Dendritic cell treated with granulocyte-macrophage colony-stimulating factor and Interleukin-4, amounts not matched to agents 40 ng/mL and 50 ng/mL, for 4 days (primary cell): Measurements from ENCODE around the gene ALOX12.
A peak's percentile ranks its signal among the peaks of the same experiment; 100 is the strongest.

Experiments
- H3K27ac Mint-ChIP-seq: one replicate; pipeline ENCODE4 v1.8.0; 2022; ENCODE audit warnings: mild to moderate bottlenecking, mixed read lengths
- H3K27me3 Mint-ChIP-seq: one replicate; pipeline ENCODE4 v1.8.0; 2022; ENCODE audit warnings: mild to moderate bottlenecking, mixed read lengths
- H3K36me3 Mint-ChIP-seq: one replicate; pipeline ENCODE4 v1.8.0; 2022; ENCODE audit warnings: low read depth, mixed read lengths
- H3K4me1 Mint-ChIP-seq: one replicate; pipeline ENCODE4 v1.8.0; 2022; ENCODE audit warnings: low read depth, mixed read lengths
- H3K4me3 Mint-ChIP-seq: one replicate; pipeline ENCODE4 v1.8.0; 2022; ENCODE audit warnings: mild to moderate bottlenecking, moderate library complexity, mixed read lengths
- H3K9me3 Mint-ChIP-seq: one replicate; pipeline ENCODE4 v1.8.0; 2022; ENCODE audit warnings: mixed read lengths
- intact Hi-C: fragments of 100-400 bp; cut with micrococcal nuclease; formaldehyde crosslinking; loops from one replicate; pipeline ENCODE4 v1.15.0; 2022

The ALOX12 gene

DNA sequence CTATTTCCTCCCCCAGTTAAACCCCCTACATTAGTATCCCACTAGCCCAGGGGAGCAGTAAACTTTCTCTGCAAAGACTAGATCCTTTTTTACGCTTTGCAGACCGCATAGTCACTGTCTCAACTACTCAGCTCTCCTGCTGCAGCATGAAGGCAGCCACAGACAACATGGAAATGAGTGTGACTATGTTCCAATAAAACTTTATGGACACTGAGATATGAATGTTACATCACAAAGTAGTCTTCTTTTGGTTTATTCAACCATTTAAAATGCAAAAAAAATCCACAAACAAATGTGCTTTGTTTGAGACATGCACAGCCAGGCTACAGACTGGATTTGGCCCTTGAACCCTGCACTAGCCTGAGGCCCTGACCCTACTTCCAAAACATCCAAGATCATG lies 14.7 kb downstream of the ALOX12 start:
- Mint-ChIP-seq H3K4me3 (peak overlapping the region; percentile 94), H3K36me3 (peaks cover 89% of the 10 kb centered on the region), H3K9me3 (no peaks in the 10 kb centered on the region), H3K4me1 (peaks cover 61% of the 10 kb centered on the region), H3K27ac (peak overlapping the region; percentile 100), H3K27me3 (no peaks in the 10 kb centered on the region)
- intact Hi-C loops: loop anchor here (10.0 kb wide), 1 partner anchor 366 kb away; the partner anchor contains the start of genes KIAA0753 and TXNDC17

- H3K27ac Mint-ChIP-seq: peak overlapping the region; percentile 100
Observed at GRCh38 chr17:7011415-7011814, 15.6 kb downstream of the ALOX12 start.

GRCh38 chr17:7011942-7012254 lies 16.0 kb downstream of the ALOX12 start:
- no peaks in the 10 kb centered on the region for H3K9me3 Mint-ChIP-seq
- intact Hi-C loops: loop anchor here (10.0 kb wide), 1 partner anchor 367 kb away; the partner anchor contains the start of genes KIAA0753 and TXNDC17
- H3K27me3 Mint-ChIP-seq: no peaks in the 10 kb centered on the region
- peaks cover 64% of the 10 kb centered on the region for H3K4me1 Mint-ChIP-seq
- peak overlapping the region; percentile 100 for H3K27ac Mint-ChIP-seq
- peak overlapping the region; percentile 94 for H3K4me3 Mint-ChIP-seq
- peaks cover 82% of the 10 kb centered on the region for H3K36me3 Mint-ChIP-seq

More at GRCh38 chr17:7011415-7011814, 15.6 kb downstream of the ALOX12 start:
- intact Hi-C loops: loop anchor here (10.0 kb wide), 1 partner anchor 367 kb away; the partner anchor contains the start of genes KIAA0753 and TXNDC17
- Mint-ChIP-seq H3K4me3 (peak overlapping the region; percentile 94), H3K36me3 (peaks cover 82% of the 10 kb centered on the region), H3K4me1 (peaks cover 64% of the 10 kb centered on the region), H3K27me3 (no peaks in the 10 kb centered on the region), H3K9me3 (no peaks in the 10 kb centered on the region)

DNA sequence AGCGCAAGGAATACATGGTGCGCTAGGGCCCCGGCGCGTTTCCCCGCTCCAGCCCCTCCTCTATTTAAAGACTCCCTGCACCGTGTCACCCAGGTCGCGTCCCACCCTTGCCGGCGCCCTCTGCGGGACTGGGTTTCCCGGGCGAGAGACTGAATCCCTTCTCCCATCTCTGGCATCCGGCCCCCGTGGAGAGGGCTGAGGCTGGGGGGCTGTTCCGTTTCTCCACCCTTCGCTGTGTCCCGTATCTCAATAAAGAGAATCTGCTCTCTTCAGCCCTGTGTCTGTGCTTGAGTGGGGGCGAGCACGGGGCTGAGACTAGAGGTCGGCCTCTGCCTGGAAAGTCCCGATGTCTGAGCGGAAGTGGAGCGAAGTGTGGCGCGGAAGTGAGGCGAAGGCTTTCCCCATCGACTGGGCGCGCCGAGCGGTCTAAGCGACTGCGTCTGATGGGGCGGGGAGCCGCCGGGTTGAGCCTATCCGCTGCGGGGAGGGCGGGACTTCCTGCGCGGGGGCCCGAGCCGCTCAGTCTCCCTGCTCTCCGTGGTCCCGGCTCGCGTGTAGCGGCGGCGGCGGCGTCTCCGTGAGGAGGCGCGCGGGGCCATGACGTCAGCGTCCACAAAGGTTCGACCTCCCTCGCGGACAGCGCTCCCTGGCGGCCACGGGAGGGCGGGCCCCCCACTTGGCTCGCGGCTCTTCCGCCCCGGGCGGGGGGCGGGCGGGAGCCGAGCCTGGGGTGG lies 18.6 kb downstream of the ALOX12 start:
- peak overlapping the region; percentile 94 for H3K4me3 Mint-ChIP-seq
- H3K27ac Mint-ChIP-seq: peak overlapping the region; percentile 100
- H3K4me1 Mint-ChIP-seq: peaks cover 66% of the 10 kb centered on the region
- intact Hi-C loops: loop anchor here (10.0 kb wide), 1 partner anchor 370 kb away; the partner anchor contains the start of genes KIAA0753 and TXNDC17
- H3K9me3 Mint-ChIP-seq: no peaks in the 10 kb centered on the region
- H3K27me3 Mint-ChIP-seq: peaks cover 12% of the 10 kb centered on the region
- H3K36me3 Mint-ChIP-seq: peaks cover 71% of the 10 kb centered on the region

DNA sequence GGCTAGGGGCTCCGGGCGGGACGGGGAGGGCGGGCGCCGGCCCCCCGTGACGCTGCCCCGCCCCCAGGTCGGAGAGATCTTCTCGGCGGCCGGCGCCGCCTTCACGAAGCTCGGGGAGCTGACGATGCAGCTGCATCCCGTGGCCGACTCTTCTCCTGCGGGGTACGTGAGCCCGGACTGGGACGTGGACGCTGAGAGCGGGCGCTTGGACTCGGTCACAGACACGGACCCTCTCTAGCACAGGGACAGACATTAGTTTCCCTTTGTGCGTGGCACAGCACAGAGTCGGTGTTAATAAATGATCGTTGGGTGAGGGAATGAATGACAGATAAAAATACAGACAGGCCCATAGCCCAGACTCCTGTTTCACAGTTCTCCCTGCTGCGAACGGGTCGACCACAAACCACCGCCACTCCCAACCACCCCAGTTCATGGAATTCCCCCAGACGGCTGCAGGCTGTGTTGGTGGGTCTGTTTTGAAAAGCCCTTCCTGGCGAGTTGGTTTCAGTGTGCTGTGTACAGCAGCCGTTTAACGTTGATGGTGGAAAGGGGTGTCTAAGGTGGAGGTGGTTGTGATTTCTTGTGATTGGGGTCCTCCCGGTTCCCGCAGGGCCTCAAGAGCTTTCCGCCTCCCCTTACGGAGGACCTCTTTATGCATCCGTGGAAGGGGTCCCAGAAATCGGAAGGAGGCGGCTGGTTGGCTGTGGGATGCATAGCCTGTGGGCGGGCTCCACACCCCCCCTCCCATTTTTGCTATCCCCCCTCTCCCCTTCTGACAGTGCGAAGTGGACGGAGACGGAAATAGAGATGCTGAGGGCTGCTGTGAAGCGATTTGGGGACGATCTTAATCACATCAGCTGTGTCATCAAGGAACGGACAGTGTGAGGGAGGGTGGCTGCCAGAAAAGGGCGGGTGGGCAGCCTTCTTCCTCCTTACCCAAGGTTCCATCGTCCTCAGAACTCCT lies 19.4 kb downstream of the ALOX12 start:
- Mint-ChIP-seq H3K4me3 (peak overlapping the region; percentile 94), H3K4me1 (peaks cover 63% of the 10 kb centered on the region), H3K36me3 (peaks cover 63% of the 10 kb centered on the region), H3K27me3 (peaks cover 19% of the 10 kb centered on the region), H3K9me3 (no peaks in the 10 kb centered on the region), H3K27ac (peak overlapping the region; percentile 100)
- intact Hi-C loops: loop anchor here (10.0 kb wide), 1 partner anchor 370 kb away; the partner anchor contains the start of genes KIAA0753 and TXNDC17

DNA sequence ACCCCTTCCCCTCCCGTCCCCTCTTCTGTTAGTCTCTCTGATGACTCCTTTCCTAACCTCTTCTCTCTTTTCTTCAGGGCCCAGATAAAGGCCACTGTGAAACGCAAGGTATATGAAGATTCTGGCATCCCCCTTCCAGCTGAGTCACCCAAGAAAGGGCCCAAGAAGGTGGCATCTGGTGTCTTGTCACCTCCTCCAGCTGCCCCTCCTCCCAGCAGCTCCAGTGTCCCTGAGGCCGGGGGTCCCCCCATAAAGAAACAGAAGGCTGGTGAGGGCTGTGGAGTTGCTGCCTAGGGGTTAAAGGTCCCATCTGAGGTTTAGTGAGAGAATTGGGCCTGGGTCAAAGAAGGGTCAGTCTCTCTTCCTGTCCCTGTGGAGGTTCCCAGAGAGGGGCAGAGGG lies 20.6 kb downstream of the ALOX12 start:
- Mint-ChIP-seq H3K9me3 (no peaks in the 10 kb centered on the region), H3K27ac (peak overlapping the region; percentile 100), H3K36me3 (peaks cover 55% of the 10 kb centered on the region), H3K27me3 (peaks cover 31% of the 10 kb centered on the region), H3K4me3 (no peak overlapping the region), H3K4me1 (peaks cover 62% of the 10 kb centered on the region)
- intact Hi-C loops: loop anchor here (10.0 kb wide), 1 partner anchor 372 kb away; the partner anchor contains the start of genes KIAA0753 and TXNDC17

DNA sequence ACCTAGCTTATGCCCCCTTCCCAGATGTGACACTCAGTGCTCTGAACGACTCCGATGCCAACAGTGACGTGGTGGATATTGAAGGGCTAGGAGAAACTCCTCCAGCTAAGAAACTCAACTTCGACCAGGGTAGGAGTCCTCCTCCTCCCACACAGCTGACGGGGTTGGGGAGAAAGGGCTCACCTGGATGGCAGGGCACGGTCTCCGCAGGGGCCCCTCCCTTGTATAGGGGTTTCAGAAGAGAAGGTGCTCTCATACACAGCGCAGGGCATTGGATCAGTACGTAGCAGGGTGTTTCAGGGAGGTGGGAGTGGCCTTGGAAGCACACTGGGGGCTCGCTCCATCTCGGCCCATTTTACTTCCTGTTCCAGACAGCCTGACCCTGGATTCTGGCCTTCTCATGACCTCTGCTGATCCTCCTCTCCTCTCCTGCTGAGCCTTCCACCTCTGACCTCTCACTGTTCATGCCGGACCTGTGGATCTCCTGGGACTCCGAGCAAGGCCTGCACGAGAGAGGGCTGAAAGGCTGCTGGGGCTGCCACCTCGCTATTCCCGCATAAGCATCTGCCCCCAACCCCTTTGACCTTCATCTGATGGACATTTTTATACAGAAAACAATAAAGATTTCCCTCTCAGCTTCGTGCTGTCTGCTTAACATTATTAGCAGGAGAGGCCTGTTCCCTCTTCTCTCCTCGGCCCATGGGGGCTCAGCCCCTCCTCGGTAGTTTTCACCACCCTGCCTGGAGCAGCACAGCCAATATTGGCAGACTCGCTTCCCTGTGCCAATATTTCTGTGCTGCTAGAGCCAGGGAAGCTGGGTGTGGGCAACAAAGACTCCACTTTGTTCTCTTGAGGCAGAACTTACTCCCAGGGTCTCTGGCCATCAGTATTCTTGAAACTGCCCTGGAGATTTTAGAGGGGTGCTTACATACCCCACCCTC lies 21.3 kb downstream of the ALOX12 start:
- Mint-ChIP-seq H3K4me3 (no peak overlapping the region), H3K9me3 (no peaks in the 10 kb centered on the region), H3K4me1 (peaks cover 69% of the 10 kb centered on the region), H3K36me3 (peaks cover 49% of the 10 kb centered on the region), H3K27me3 (peaks cover 38% of the 10 kb centered on the region), H3K27ac (peak overlapping the region; percentile 100)
- intact Hi-C loops: loop anchor here (10.0 kb wide), 1 partner anchor 372 kb away; the partner anchor contains the start of genes KIAA0753 and TXNDC17

GRCh38 chr17:7017827-7018200 lies 22.0 kb downstream of the ALOX12 start:
- Mint-ChIP-seq H3K27ac (peak overlapping the region; percentile 100), H3K27me3 (peaks cover 44% of the 10 kb centered on the region), H3K4me1 (peaks cover 76% of the 10 kb centered on the region), H3K4me3 (no peak overlapping the region), H3K9me3 (no peaks in the 10 kb centered on the region), H3K36me3 (peaks cover 43% of the 10 kb centered on the region)
- intact Hi-C loops: loop anchor here (10.0 kb wide), 1 partner anchor 373 kb away; the partner anchor contains the start of genes KIAA0753 and TXNDC17

DNA sequence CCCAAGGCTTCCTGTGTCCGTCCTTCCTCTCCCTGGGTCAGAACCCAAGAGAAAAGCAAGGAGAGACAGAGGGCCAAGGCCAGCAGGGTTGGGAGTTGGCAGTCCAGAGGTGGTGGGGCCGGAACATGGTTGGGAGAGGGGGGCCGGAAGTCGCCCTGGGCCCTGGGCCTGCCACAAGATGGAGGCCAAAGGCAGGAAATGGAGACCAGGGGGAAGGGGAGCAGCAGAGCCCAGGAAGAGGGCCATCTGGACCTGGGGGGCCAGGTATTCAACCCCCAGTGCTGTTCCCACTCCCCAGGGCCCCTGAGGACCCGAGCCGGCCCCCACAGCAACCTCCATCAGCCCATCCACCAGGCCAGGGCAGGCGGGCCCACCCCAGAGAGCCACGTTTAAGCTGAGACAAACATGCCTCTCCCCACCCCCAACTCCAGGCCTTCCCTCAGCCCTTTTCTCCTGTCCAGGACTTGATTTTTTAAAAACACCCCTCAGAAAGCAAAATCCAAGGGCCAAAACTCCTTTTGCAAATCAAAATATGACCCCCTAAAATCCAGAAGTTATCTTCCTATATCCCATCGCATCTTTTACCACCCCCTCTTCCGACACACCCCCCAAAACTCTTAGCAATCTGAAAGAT lies 22.6 kb downstream of the ALOX12 start:
- Mint-ChIP-seq H3K4me1 (peaks cover 81% of the 10 kb centered on the region), H3K27me3 (peaks cover 51% of the 10 kb centered on the region), H3K36me3 (peaks cover 36% of the 10 kb centered on the region), H3K27ac (peak overlapping the region; percentile 100), H3K4me3 (no peak overlapping the region), H3K9me3 (no peaks in the 10 kb centered on the region)
- intact Hi-C loops: loop anchor here (10.0 kb wide), 1 partner anchor 374 kb away; the partner anchor contains the start of genes KIAA0753 and TXNDC17

DNA sequence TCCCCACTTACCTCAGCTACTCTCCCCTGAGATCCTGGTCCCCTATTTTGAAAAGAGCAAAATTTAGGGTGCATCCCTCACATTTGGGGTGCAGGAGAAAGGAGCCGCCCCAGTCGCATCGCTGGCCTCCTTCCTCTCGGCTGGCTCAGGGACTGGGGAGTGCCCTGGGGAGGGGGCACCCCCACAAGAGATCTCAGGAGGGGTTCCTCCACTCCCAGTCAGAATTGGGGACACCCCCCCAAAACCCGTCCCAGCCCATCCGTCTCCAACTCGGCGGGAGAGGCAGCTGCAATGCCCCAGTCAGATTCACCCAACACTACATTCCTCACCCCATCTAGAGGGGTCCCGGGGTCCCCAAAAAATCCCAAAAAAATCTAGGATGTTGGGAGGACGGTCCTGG lies 23.5 kb downstream of the ALOX12 start:
- Mint-ChIP-seq H3K36me3 (peaks cover 27% of the 10 kb centered on the region), H3K27ac (peak overlapping the region; percentile 52), H3K9me3 (no peaks in the 10 kb centered on the region), H3K27me3 (peaks cover 53% of the 10 kb centered on the region), H3K4me3 (no peak overlapping the region), H3K4me1 (peaks cover 75% of the 10 kb centered on the region)
- intact Hi-C loops: loop anchor here (10.0 kb wide), 1 partner anchor 375 kb away; the partner anchor contains the start of genes KIAA0753 and TXNDC17

DNA sequence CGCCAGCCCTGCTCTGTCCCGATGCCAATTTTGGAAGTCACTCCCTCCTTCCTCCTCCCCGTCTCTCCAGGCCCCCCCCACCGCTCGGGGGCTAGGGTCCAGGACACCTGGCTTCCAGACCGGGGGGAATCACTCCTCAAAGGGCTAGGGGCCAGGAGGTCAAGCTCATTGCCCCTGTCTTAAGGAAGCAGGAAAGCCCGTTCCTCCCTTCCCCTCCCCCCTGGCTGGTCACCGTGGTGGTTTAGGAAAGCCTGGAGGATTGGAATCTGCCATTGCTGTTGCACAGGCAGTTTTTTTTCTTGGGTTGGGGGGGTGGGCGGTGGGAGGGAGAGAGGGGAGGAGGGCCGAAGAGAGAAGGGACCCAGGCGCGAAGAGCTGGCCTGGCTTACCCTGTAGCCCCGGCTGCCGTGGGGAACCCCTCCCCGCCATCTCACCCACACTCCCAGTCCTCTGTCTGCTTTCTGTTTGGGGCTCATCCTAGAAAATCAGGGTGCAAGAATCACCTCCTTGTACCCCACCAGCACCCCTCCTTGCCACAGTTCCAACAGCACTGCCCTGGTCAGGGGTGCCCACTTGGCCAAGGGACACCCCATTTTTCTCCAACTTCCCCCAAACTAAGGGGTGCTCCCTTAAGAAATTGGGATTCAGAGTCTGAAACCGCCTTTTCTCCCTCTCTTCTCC lies 24.1 kb downstream of the ALOX12 start:
- Mint-ChIP-seq H3K4me1 (peaks cover 75% of the 10 kb centered on the region), H3K27ac (peak overlapping the region; percentile 52), H3K9me3 (no peaks in the 10 kb centered on the region), H3K4me3 (peak overlapping the region; percentile 61), H3K27me3 (peaks cover 53% of the 10 kb centered on the region), H3K36me3 (peaks cover 21% of the 10 kb centered on the region)
- intact Hi-C loops: loop anchor here (5.0 to 10.0 kb wide), 2 partner anchors 108 to 375 kb away; partner anchors contain the start of genes KIAA0753 and TXNDC17
